ENCODE results near the gene CCND1. TPM values are rescaled to one million over a fixed set of nuclear protein-coding genes. Genes with fewer than 3 reads are reported as not detected.

The CCND1 gene
- total and polyA plus RNA-seq, 11 donors = 27.9 to 312 (median 144) TPM

- intact Hi-C loops (cut with DNase I) = no loop called here
- H3K36me3 ChIP-seq = no peaks in the 10 kb centered on the region
- no peaks in the 10 kb centered on the region for H3K9me3 ChIP-seq
- H3K27me3 ChIP-seq = peaks cover 13 to 70% (median 38%) of the 10 kb centered on the region in 9 donors
- DNase-seq (no peak), ATAC-seq (no peak)
- WGBS, 4 donors = 86 to 92% (median 87%) methylated on average over 10 of the region's 10 CpGs
- no peak overlapping the region for H3K27ac ChIP-seq
- H3K4me1 ChIP-seq = peaks cover 0 to 19% (median 6%) of the 10 kb centered on the region in 12 donors
- H3K4me3 ChIP-seq = no peak overlapping the region
- TF ChIP-seq POLR2A (IDR thresholded peaks at IDR 0.05) (no peak), CTCF (IDR thresholded peaks at IDR 0.05) (no peak)
These were observed 56.9 kb downstream of the CCND1 start for GRCh38 chr11:69697861-69698260.

- Histone ChIP-seq H3K9me3 (no peaks in the 10 kb centered on the region), H3K4me1 (peaks cover 0 to 24% (median 6%) of the 10 kb centered on the region in 12 donors), H3K4me3 (no peak overlapping the region), H3K36me3 (no peaks in the 10 kb centered on the region), H3K27me3 (peaks cover 18 to 75% (median 43%) of the 10 kb centered on the region in 9 donors), H3K27ac (no peak overlapping the region)
- intact Hi-C loops (cut with DNase I) = no loop called here
- TF ChIP-seq CTCF (IDR thresholded peaks at IDR 0.05) (no peak), POLR2A (IDR thresholded peaks at IDR 0.05) (no peak)
- WGBS, 4 donors = 92 to 97% (median 95%) methylated on average over 2 of the region's 2 CpGs
- ATAC-seq (no peak), DNase-seq (no peak)
These were observed 57.4 kb downstream of the CCND1 start for GRCh38 chr11:69698362-69698761.

- DNase-seq (peak in 1 of 5 donors; percentile 55), ATAC-seq (peak in 2 of 4 donors; percentile 42 to 46)
- TF ChIP-seq CTCF (IDR thresholded peaks at IDR 0.05) (no peak), POLR2A (IDR thresholded peaks at IDR 0.05) (no peak)
- H3K27me3 ChIP-seq = peaks cover 26 to 76% (median 51%) of the 10 kb centered on the region in 9 donors
- WGBS, 4 donors = 52 to 69% (median 57%) methylated on average over 10 to 13 of the region's 13 CpGs
- H3K9me3 ChIP-seq = no peaks in the 10 kb centered on the region
- intact Hi-C loops (cut with DNase I) = no loop called here
- H3K4me1 ChIP-seq = peaks cover 0 to 32% (median 10%) of the 10 kb centered on the region in 12 donors
- no peak overlapping the region for H3K4me3 ChIP-seq
- no peaks in the 10 kb centered on the region for H3K36me3 ChIP-seq
- H3K27ac ChIP-seq = no peak overlapping the region
These were observed 58.3 kb downstream of the CCND1 start for GRCh38 chr11:69699213-69699612.

DNA sequence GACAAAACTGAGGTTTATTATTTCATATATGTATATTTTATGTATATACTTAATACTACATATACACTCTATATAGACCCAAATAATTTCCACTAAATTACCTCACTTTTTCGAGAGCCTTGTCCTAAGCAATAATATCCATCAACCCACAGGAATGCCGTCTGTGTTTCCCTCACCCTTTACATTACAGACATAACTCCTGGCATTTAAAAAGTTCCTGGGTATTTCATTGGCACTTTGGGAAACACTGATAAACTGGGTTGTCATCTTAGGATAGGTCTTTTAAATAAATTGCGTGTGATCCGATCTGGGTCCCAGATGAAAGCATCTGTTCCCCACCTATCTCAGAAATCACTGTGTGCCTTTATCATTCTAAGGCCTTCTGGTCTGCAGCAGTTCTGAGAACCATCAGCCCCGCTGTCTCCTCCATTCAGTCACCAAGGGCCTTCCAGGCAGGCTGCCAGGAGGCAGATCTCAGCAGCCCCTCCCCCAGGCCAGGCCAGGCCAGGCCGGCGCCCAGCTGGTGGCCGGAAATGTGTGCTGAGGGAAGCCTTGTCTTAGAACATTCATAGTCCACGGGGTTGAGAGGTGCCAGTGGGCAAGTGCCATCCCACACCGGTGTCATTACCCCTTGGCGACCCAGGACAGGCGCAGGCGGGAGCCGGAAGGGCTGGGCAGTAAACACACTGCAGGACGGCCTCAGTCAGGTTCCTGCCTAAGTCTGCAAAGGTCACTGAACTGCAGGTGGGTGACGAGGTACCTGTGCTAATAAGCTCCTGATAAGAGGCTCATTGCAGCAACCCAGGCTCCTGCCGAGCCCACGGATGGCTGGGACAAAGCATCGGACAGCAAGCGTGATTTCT is 59.6 kb downstream of the CCND1 start:
- WGBS, 4 donors = 26 to 34% (median 28%) methylated on average over 13 to 20 of the region's 20 CpGs
- intact Hi-C loops (cut with DNase I) = loop anchor here in 1 of 10 donors (5.0 kb wide), 1 partner anchor 187 kb away; no protein-coding TSS in a partner anchor
- peak; percentile 80 to 93 (median 90) for ATAC-seq
- TF ChIP-seq POLR2A (IDR thresholded peaks at IDR 0.05) (no peak), CTCF (IDR thresholded peaks at IDR 0.05) (no peak)
- Histone ChIP-seq H3K4me3 (no peak overlapping the region), H3K36me3 (no peaks in the 10 kb centered on the region), H3K4me1 (peaks cover 0 to 40% (median 13%) of the 10 kb centered on the region in 12 donors), H3K27ac (no peak overlapping the region), H3K27me3 (peaks cover 39 to 83% (median 61%) of the 10 kb centered on the region in 9 donors), H3K9me3 (no peaks in the 10 kb centered on the region)
- peak; percentile 77 to 88 (median 81) for DNase-seq

Measured in heart left ventricle (tissue), 16 donors.